ENCODE data around the gene INSYN2A.

- TF ChIP-seq SIN3A (IDR thresholded peaks at IDR 0.05; ENCODE audit: borderline replicate concordance, insufficient read depth, low read length) (no peak), POLR2AphosphoS5 (IDR thresholded peaks at IDR 0.05; ENCODE audit: low read depth, low read length) (no peak)
Measured at GRCh38 chr10:127221281-127221680, 24.9 kb upstream of the INSYN2A start.

All from PFSK-1 (cell line).